RWPE2 (cell line): Measurements from ENCODE around the gene TM9SF2.

Experiments used
- ATAC-seq: fragments of 200-7000 bp; cut with Tn5 transposase; 3 replicates; pipeline ENCODE4 v1.9.1; 2021; ENCODE audit warnings: low read depth
- DNase-seq: peaks from one replicate; pipeline ENCODE4 v3.0.0-alpha.2; 2020; ENCODE audit warnings: low spot score
- H3K27ac ChIP-seq: fragments of 450-650 bp; 2 replicates; pipeline ENCODE4 v1.5.1; 2017; ENCODE audit warnings: mild to moderate bottlenecking; ENCODE audit not compliant: poor library complexity, severe bottlenecking
- H3K27me3 ChIP-seq: fragments of 250-450 bp; sonication (Bioruptor Pico); 2 replicates; pipeline ENCODE4 v1.5.1; 2021; ENCODE audit warnings: mild to moderate bottlenecking, moderate library complexity; ENCODE audit not compliant: insufficient read depth, poor library complexity, severe bottlenecking
- H3K36me3 ChIP-seq: fragments of 250-450 bp; sonication (Bioruptor Pico); 2 replicates; pipeline ENCODE4 v1.5.1; 2020; ENCODE audit warnings: low read depth, mild to moderate bottlenecking, moderate library complexity
- H3K4me1 ChIP-seq: fragments of 250-450 bp; sonication (Bioruptor Pico); 2 replicates; pipeline ENCODE4 v1.5.1; 2021; ENCODE audit warnings: mild to moderate bottlenecking, moderate library complexity; ENCODE audit not compliant: insufficient read depth, poor library complexity, severe bottlenecking
- H3K4me3 ChIP-seq: fragments of 250-450 bp; sonication (Bioruptor Pico); 2 replicates; pipeline ENCODE4 v1.5.1; 2021; ENCODE audit warnings: mild to moderate bottlenecking, moderate library complexity; ENCODE audit not compliant: severe bottlenecking
- H3K9me3 ChIP-seq: fragments of 250-450 bp; sonication (Bioruptor Pico); 2 replicates; pipeline ENCODE4 v1.5.1; 2021; ENCODE audit warnings: mild to moderate bottlenecking, moderate library complexity; ENCODE audit not compliant: severe bottlenecking
- TF ChIP-seq, protein P1 (sequence below): fragments of 450-650 bp; IDR thresholded peaks from one replicate; pipeline ENCODE4 v1.5.1; 2017; ENCODE audit warnings: mild to moderate bottlenecking, moderate library complexity; ENCODE audit not compliant: poor library complexity, severe bottlenecking

The TM9SF2 gene

DNA sequence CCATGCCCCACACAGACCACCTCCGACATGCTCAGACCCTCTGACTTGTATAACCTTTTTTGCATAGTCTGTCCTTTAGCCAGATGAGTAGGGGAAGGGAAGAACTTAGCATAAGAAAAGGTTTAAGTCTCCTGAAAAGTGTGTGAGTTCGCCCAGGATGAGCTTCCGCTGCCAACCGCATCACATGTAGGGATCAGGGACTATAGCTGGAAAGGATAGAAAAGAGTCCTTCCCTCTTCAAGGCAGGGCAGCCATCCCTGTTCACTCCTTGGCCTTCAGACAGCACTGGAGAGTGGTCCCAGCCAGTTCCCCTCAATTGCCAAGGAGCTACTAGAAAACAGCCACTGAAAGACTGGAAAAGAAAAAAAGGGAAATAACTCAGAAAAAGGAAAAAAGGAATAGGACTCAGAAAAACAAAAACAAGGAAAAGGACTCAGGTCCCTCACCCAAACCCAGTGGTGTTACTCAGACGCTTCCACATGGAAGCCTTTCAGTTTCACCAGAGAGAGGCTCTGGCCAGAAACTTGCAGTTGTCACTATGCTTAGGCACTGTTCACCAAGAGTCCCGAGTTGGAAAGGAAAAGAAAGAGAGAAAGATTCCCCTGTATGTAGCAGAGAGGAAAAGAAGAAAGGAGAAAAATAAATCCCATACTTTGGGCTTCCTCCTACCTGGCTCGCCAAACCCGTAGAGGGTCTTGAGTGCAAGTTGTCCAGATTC, 5.6 kb upstream of the TM9SF2 start:
- TF ChIP-seq, protein P1, sequence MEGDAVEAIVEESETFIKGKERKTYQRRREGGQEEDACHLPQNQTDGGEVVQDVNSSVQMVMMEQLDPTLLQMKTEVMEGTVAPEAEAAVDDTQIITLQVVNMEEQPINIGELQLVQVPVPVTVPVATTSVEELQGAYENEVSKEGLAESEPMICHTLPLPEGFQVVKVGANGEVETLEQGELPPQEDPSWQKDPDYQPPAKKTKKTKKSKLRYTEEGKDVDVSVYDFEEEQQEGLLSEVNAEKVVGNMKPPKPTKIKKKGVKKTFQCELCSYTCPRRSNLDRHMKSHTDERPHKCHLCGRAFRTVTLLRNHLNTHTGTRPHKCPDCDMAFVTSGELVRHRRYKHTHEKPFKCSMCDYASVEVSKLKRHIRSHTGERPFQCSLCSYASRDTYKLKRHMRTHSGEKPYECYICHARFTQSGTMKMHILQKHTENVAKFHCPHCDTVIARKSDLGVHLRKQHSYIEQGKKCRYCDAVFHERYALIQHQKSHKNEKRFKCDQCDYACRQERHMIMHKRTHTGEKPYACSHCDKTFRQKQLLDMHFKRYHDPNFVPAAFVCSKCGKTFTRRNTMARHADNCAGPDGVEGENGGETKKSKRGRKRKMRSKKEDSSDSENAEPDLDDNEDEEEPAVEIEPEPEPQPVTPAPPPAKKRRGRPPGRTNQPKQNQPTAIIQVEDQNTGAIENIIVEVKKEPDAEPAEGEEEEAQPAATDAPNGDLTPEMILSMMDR: no peak
- Histone ChIP-seq H3K36me3 (no peaks in the 10 kb centered on the region), H3K27ac (peak overlapping the region; percentile 59), H3K9me3 (no peaks in the 10 kb centered on the region), H3K4me3 (peak overlapping the region; percentile 39), H3K27me3 (no peaks in the 10 kb centered on the region), H3K4me1 (peaks cover 14% of the 10 kb centered on the region)
- ATAC-seq (no peak), DNase-seq (no peak)

DNA sequence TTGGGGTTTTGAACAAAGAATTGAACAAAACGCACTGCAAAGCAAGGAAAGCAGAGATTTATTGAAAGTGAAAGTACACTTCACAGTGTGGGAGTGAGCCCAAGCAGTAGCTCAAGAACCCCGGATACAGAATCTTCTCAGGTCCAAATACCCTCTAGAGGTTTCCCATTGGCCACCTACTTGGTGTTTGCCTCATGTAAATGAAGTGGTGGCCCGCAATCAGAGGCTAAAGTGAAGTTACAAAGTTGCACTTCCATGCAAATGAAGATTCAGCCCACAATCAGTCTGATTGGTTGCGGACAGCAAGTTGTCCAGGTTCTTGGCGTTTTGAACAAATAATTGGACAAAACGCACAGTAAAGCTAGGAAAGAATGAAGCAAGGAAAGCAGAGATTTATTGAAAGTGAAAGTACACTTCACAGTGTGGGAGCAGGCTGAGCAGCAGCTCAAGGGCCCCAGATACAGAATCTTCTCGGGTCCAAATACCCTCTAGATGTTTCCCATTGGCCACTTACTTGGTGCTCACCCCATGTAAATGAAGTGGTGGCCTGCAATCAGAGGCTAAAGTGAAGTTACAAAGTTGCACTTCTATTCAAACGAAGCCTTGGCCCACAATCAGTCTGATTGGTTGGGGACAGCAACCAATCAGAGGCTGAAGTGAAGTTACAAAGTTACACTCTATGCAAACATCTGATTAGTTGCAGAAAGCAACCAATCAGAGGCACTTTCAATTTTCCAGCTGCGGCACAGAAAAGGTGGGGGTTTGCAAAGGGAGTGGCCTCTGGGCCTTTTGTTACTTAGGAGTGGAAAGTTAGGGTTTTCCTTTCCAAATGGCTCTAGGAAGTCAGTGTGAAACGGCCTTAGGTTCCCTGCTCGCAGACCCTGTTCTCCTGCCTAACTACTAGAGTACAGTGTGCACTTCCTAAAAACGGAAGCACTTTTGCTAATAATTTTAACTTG, 4.8 kb upstream of the TM9SF2 start:
- Histone ChIP-seq H3K27me3 (no peaks in the 10 kb centered on the region), H3K4me1 (peaks cover 14% of the 10 kb centered on the region), H3K9me3 (no peaks in the 10 kb centered on the region), H3K27ac (peak overlapping the region; percentile 59), H3K4me3 (peak overlapping the region; percentile 39), H3K36me3 (no peaks in the 10 kb centered on the region)
- ATAC-seq: peak; percentile 40
- TF ChIP-seq, protein P1: no peak
- no peak for DNase-seq

DNA sequence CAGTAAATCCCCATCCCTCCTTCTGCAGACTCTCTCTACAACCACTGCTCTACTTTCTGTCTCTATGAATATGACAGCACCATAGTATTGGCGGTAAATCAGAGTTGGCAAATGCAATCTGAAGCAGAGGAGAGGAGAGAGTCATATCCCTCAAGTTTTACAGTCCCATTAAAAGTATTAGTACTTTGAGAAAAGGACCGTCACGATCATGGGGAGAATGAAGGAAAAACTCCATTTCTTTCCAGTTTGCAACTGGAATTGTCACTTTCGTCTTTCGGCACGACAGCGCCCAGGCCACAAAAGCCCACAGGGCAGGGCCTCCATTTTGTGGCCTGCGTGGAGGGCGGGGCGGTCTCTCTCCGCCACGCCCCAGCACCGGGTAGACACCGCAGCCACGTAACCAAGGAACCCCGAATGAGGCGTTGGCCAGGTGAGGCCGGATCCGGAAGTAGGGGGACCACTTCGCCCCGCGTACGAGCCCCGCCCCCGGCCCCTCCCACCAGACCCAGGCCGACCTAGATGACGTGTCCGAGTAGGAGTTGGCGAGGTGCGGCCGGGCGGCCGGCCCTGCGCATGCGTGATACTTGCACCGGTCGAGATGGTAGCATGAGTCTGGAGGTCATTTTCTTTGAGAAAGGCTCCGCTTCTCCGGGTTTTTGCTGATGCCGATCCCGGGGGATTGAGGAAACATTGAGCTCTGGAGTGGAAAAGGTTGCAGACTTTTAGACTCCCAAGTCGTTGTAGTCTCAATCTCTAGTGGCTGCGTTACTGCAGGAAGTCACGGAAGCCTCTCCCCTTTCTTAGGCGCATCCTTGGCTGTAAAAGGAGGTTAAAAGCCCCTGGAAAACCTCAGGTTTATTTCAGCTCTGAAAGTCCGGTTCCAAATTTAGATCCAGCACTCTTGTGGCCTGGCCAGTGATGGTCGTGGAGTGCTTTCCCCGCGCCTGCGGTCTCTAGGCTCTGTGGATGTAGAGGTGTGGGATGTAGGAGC, 2.8 kb upstream of the TM9SF2 start:
- H3K27me3 ChIP-seq: no peaks in the 10 kb centered on the region
- TF ChIP-seq, protein P1: no peak
- H3K36me3 ChIP-seq: peaks cover 7% of the 10 kb centered on the region; the same call in 1 of the 2 replicates
- ATAC-seq (peak; percentile 79), DNase-seq (peak; percentile 98)
- H3K4me3 ChIP-seq: peak overlapping the region; percentile 41
- H3K27ac ChIP-seq: peak overlapping the region; percentile 59
- H3K9me3 ChIP-seq: no peaks in the 10 kb centered on the region
- H3K4me1 ChIP-seq: peaks cover 23% of the 10 kb centered on the region

DNA sequence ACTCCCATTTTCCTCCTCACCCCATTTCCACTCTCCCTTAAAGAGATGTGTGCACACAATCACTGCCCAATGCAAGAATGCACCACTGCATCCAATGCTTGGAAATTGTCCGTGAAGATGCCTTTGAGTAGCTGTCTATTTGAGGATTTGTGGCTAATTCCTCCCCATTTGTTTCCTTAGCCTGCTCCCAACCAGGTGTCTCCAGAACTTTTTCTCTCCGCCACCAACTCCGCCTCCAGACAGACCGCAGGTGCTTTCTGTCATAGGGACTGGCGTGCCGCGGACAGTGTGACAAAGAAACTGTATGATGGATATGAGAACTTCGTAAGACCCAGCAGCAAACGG, 461 bp upstream of the TM9SF2 start:
- TF ChIP-seq, protein P1: no peak
- H3K4me3 ChIP-seq: peak overlapping the region; percentile 66
- ATAC-seq (peak; percentile 1; the same call in 2 of the 3 replicates), DNase-seq (no peak)
- H3K4me1 ChIP-seq: peaks cover 34% of the 10 kb centered on the region
- H3K9me3 ChIP-seq: no peaks in the 10 kb centered on the region
- peaks cover 10% of the 10 kb centered on the region; the same call in 1 of the 2 replicates for H3K36me3 ChIP-seq
- H3K27ac ChIP-seq: peak overlapping the region; percentile 60
- no peaks in the 10 kb centered on the region for H3K27me3 ChIP-seq
